GM12873 (cell line): Measurements from ENCODE around the gene CRTAC1.

Source experiments
- CTCF ChIP-seq: IDR thresholded peaks from 2 replicates; pipeline ENCODE4 v1.5.1; 2012; ENCODE audit warnings: low read depth, mild to moderate bottlenecking, moderate library complexity, low read length, control low read depth; ENCODE audit not compliant: insufficient read depth; ENCODE audit errors: missing control alignments

Gene CRTAC1

GRCh38 chr10:98012644-98013043, 17.8 kb downstream of the CRTAC1 start:
- no peak for TF ChIP-seq CTCF

- TF ChIP-seq CTCF = no peak
These were observed 19.3 kb downstream of the CRTAC1 start for GRCh38 chr10:98010939-98011685.

- no peak for TF ChIP-seq CTCF
These were observed 24.2 kb downstream of the CRTAC1 start for GRCh38 chr10:98006266-98006665.

- TF ChIP-seq CTCF = no peak
These were observed 28.7 kb downstream of the CRTAC1 start for GRCh38 chr10:98001736-98002135.

GRCh38 chr10:98000346-98000745, 30.1 kb downstream of the CRTAC1 start:
- TF ChIP-seq CTCF = no peak

DNA sequence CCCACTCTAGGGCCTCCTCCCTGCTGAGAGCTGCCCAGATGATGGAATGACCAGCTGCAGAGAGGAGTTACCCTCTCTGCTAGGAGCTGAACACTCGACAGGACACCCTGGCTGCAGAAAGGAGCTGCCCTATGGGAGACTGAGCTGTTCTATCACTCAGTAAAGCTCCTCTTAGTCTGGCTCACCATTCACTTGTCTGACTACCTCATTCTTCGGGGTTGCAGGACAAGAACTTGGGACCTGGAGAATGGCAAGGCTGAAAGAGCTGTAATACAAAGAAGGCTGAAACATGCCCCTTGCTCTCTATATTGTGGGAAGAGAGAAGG, 30.5 kb downstream of the CRTAC1 start:
- TF ChIP-seq CTCF = no peak

GRCh38 chr10:97999066-97999922, 31.1 kb downstream of the CRTAC1 start:
- no peak for TF ChIP-seq CTCF
